B cell (primary cell): Measurements from ENCODE around the gene KAZN. TPM values are rescaled to one million over a fixed set of nuclear protein-coding genes. Genes with fewer than 3 reads are reported as not detected.

ENCODE experiments used
- ATAC-seq: fragments of 200-7000 bp; cut with Tn5 transposase; one replicate; pipeline ENCODE4 v1.10.0; 2021; ENCODE audit warnings: low read depth, mild to moderate bottlenecking, moderate number of reproducible peaks, moderate library complexity
- CTCF ChIA-PET: fragments of 350-600 bp; sonication (Branson Sonifier 250); formaldehyde crosslinking; loops from one replicate; lab custom pipeline; 2021; ENCODE audit warnings: antibody characterized with exemption, inconsistent platforms; lab: Charles Lee
- POLR2A ChIA-PET: fragments of 350-600 bp; sonication (Branson Sonifier 250); formaldehyde crosslinking; loops from one replicate; lab custom pipeline; 2021; ENCODE audit warnings: antibody characterized with exemption; lab: Charles Lee
- DNase-seq: peaks from one replicate; pipeline ENCODE4 v3.0.0; 2013
- H2AFZ ChIP-seq: 2 replicates; pipeline ENCODE4 v1.6.1; 2012; ENCODE audit warnings: mild to moderate bottlenecking, low read depth, low read length; ENCODE audit not compliant: insufficient read depth, poor library complexity, severe bottlenecking
- H3K27ac ChIP-seq, 2 donors: 1 replicate in 1 of 2; 2 replicates in 1 of 2; pipeline ENCODE4 v1.5.1; 2012 to 2013; ENCODE audit warnings: low read length in 2 of 2, mild to moderate bottlenecking in 2 of 2, moderate library complexity in 1 of 2
- H3K27me3 ChIP-seq, 4 experiments: fragments of 200-600 bp in 1 of 4; sonication (generic) in 1 of 4; replicated peaks in 1 of 4; 1 replicate in 2 of 4; 2 replicates in 2 of 4; pipeline versions ENCODE4 v1.6.1 to v1.7.0; 2013 to 2016; ENCODE audit warnings: low read length in 3 of 4, mild to moderate bottlenecking in 2 of 4, mixed read lengths in 1 of 4, moderate library complexity in 1 of 4; ENCODE audit not compliant: insufficient read depth in 4 of 4, control insufficient read depth in 3 of 4; ENCODE audit errors: control extremely low read depth in 1 of 4
- H3K36me3 ChIP-seq, 2 experiments: replicated peaks in 1 of 2; 1 replicate in 1 of 2; 2 replicates in 1 of 2; pipeline versions ENCODE4 v1.6.1 to v1.7.1; 2013; ENCODE audit warnings: low read length in 1 of 2; ENCODE audit not compliant: insufficient read depth in 2 of 2, control insufficient read depth in 1 of 2; ENCODE audit errors: control extremely low read depth in 1 of 2, extremely low read depth in 1 of 2
- H3K4me1 ChIP-seq, 2 donors: fragments of 200-600 bp in 1 of 2; sonication (generic) in 1 of 2; 1 replicate in 1 of 2; 2 replicates in 1 of 2; pipeline versions ENCODE4 v1.5.1 to v1.6.1; 2013 to 2017; ENCODE audit warnings: low read length in 2 of 2; ENCODE audit not compliant: control insufficient read depth in 2 of 2, insufficient read depth in 2 of 2
- H3K4me2 ChIP-seq: replicated peaks from 2 replicates; pipeline ENCODE3; 2012; ENCODE audit warnings: mild to moderate bottlenecking, low read depth, low read length; ENCODE audit not compliant: poor library complexity, severe bottlenecking
- H3K4me3 ChIP-seq, 5 experiments: fragments of 200-600 bp in 1 of 5; sonication (generic) in 1 of 5; 1 replicate in 3 of 5; 2 replicates in 2 of 5; pipeline versions ENCODE4 v1.5.1 to v1.7.0; 2011 to 2016; ENCODE audit warnings: low read length in 4 of 5, mild to moderate bottlenecking in 4 of 5, low read depth in 2 of 5, control low read depth in 1 of 5, moderate library complexity in 1 of 5; ENCODE audit not compliant: insufficient read depth in 1 of 5; ENCODE audit errors: control extremely low read depth in 1 of 5, extremely low read depth in 1 of 5
- H3K79me2 ChIP-seq: fragments of 200-600 bp; sonication (generic); one replicate; pipeline ENCODE4 v1.6.0; 2016; ENCODE audit warnings: low read length; ENCODE audit not compliant: control insufficient read depth, insufficient read depth
- H3K9ac ChIP-seq: fragments of 200-600 bp; sonication (generic); 2 replicates; pipeline ENCODE4 v1.6.1; 2017; ENCODE audit warnings: mild to moderate bottlenecking, low read length, moderate library complexity
- H3K9me3 ChIP-seq, 3 donors: one replicate each; pipeline versions ENCODE4 v1.6.1 to v1.7.1; 2013; ENCODE audit warnings: low read length in 2 of 3; ENCODE audit not compliant: control insufficient read depth in 2 of 3, insufficient read depth in 1 of 3; ENCODE audit errors: control extremely low read depth in 1 of 3
- H4K20me1 ChIP-seq: 2 replicates; pipeline ENCODE4 v1.6.0; 2012; ENCODE audit warnings: mild to moderate bottlenecking, low read length; ENCODE audit not compliant: insufficient read depth, control insufficient read depth, poor library complexity, severe bottlenecking
- H3K27ac Mint-ChIP-seq: one replicate; pipeline ENCODE4 v1.8.0; 2021; ENCODE audit warnings: mixed read lengths
- H3K27me3 Mint-ChIP-seq: one replicate; pipeline ENCODE4 v1.8.0; 2021; ENCODE audit warnings: mixed read lengths
- H3K4me1 Mint-ChIP-seq: one replicate; pipeline ENCODE4 v1.8.0; 2021; ENCODE audit warnings: mixed read lengths
- H3K4me3 Mint-ChIP-seq: one replicate; pipeline ENCODE4 v1.8.0; 2021; ENCODE audit warnings: mixed read lengths
- H3K9me3 Mint-ChIP-seq: one replicate; pipeline ENCODE4 v1.8.0; 2022; ENCODE audit warnings: mixed read lengths; ENCODE audit not compliant: insufficient read depth
- EZH2 ChIP-seq: IDR thresholded peaks from 2 replicates; pipeline ENCODE4 v1.6.1; 2012; ENCODE audit warnings: borderline replicate concordance, low read depth, mild to moderate bottlenecking, moderate library complexity, low read length; ENCODE audit not compliant: insufficient read depth, poor library complexity, severe bottlenecking
- WGBS: methylation state at CpG from one replicate; pipeline ENCODE4 v1.1.5; 2013; ENCODE audit warnings: missing lambda C conversion rate; ENCODE audit not compliant: insufficient coverage; 5-methylcytosine and 5-hydroxymethylcytosine counted together
- intact Hi-C: fragments of 100-400 bp; cut with micrococcal nuclease; formaldehyde crosslinking; loops from one replicate; pipeline ENCODE4 v1.10.0; 2022
- polyA plus RNA-seq: library from polyadenylated mRNA; depleted of rRNA; stranded (reverse); fragments of >200 nt; gene quantifications from 2 replicates; pipeline ENCODE4 v1.2.3, GENCODE V29; 2012
- total RNA-seq, 2 donors: library from RNA; stranded (reverse); fragments of 120-200 nt in 1 of 2; gene quantifications; 1 replicate in 1 of 2; 2 replicates in 1 of 2; pipeline versions ENCODE4 v1.2.3 to v1.2.4, GENCODE V29; 2013 to 2022
- TF ChIP-seq, protein P1 (sequence below): fragments of 200-600 bp; IDR thresholded peaks from one replicate; pipeline ENCODE4 v1.8.0; 2022; ENCODE audit warnings: antibody characterized with exemption, mild to moderate bottlenecking

Gene KAZN
- total and polyA plus RNA-seq, 2 donors (not counting 1 experiment from before 2014, with no cell fraction given) = 0.13 to 0.39 TPM

DNA sequence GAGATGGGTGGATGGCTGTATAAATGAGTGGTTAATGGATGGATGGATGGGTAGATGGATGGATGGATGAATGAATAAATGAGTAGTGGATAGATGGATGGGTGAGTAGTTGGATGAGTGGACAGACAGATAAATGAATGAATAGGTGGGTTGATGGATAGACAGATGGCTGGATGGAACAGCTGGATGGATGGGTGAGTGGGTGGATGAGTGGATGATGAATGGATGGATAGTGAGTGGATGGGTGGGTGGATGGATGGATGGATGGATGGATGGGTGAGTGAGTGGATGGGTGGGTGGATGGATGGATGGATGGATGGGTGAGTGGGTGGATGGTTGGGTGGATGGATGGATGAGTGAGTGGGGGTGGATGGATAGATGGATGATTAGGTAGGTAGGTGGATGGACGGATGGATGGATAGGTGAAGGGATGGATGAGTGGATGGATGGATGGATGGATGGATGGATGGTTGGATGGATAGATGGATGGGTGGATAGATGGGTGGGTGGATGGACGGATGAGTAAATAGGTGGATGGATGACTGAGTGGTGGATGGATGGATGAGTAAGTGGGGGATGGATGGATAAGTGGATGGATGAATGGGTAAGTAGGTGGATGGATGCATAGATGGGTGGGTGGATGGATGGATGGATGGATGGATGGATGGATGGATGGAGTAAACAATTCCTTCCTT is 246.6 kb downstream of the KAZN start:
- no peak for ATAC-seq

DNA sequence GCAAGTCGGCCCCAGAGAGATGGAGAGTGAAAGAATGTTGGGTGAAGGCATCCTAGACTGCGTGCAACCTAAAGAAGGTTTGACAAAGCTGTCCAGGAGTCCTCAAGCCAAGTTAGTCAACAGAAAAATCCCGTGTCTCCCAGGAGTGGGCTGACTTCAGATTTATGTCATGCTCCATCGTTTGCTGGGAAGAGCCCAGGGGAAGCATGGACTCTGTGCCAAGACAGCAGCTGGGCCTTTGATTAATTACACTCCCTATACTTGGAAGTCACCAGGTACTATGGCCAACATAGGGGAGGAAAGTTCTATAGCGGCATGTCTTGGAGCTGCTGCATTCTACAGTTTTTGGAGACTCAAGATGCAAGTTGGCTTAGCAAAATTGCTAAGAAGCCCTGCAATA is 247.4 kb downstream of the KAZN start:
- Histone ChIP-seq H3K9me3 (peaks cover 0 to 24% (median 21%) of the 10 kb centered on the region in 3 donors), H3K9ac (no peak overlapping the region), H2AFZ (no peak overlapping the region), H3K4me1 (no peaks in the 10 kb centered on the region), H3K79me2 (no peaks in the 10 kb centered on the region), H3K4me2 (no peak overlapping the region), H3K4me3 (no peak overlapping the region), H3K27me3 (no peaks in the 10 kb centered on the region), H3K36me3 (no peaks in the 10 kb centered on the region), H4K20me1 (no peaks in the 10 kb centered on the region), H3K27ac (no peak overlapping the region)
- Mint-ChIP-seq H3K27ac (no peak overlapping the region), H3K4me1 (no peaks in the 10 kb centered on the region), H3K4me3 (no peak overlapping the region), H3K27me3 (peaks cover 6% of the 10 kb centered on the region), H3K9me3 (peaks cover 14% of the 10 kb centered on the region)
- 75% methylated on average over 4 of the region's 5 CpGs for WGBS
- POLR2A ChIA-PET = no interaction called here
- no peak for TF ChIP-seq EZH2
- TF ChIP-seq, protein P1, sequence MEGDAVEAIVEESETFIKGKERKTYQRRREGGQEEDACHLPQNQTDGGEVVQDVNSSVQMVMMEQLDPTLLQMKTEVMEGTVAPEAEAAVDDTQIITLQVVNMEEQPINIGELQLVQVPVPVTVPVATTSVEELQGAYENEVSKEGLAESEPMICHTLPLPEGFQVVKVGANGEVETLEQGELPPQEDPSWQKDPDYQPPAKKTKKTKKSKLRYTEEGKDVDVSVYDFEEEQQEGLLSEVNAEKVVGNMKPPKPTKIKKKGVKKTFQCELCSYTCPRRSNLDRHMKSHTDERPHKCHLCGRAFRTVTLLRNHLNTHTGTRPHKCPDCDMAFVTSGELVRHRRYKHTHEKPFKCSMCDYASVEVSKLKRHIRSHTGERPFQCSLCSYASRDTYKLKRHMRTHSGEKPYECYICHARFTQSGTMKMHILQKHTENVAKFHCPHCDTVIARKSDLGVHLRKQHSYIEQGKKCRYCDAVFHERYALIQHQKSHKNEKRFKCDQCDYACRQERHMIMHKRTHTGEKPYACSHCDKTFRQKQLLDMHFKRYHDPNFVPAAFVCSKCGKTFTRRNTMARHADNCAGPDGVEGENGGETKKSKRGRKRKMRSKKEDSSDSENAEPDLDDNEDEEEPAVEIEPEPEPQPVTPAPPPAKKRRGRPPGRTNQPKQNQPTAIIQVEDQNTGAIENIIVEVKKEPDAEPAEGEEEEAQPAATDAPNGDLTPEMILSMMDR = no peak
- DNase-seq (no peak), ATAC-seq (no peak)
- intact Hi-C loops = no loop called here
- CTCF ChIA-PET = no interaction called here

More for the DNA sequence above, 246.6 kb downstream of the KAZN start:
- 97% methylated on average over 2 of the region's 2 CpGs for WGBS
- Histone ChIP-seq H3K79me2 (no peaks in the 10 kb centered on the region), H3K9ac (no peak overlapping the region), H3K9me3 (peaks cover 0 to 27% (median 21%) of the 10 kb centered on the region in 3 donors), H3K36me3 (no peaks in the 10 kb centered on the region), H4K20me1 (no peaks in the 10 kb centered on the region), H3K27me3 (no peaks in the 10 kb centered on the region), H2AFZ (no peak overlapping the region), H3K27ac (no peak overlapping the region), H3K4me1 (no peaks in the 10 kb centered on the region), H3K4me2 (no peak overlapping the region), H3K4me3 (no peak overlapping the region)
- H3K4me1 Mint-ChIP-seq = no peaks in the 10 kb centered on the region
- peaks cover 6% of the 10 kb centered on the region for H3K27me3 Mint-ChIP-seq
- ChIA-PET CTCF (no interaction called here), POLR2A (no interaction called here)
- no peak for TF ChIP-seq EZH2
- TF ChIP-seq, protein P1 = no peak
- no peak overlapping the region for H3K27ac Mint-ChIP-seq
- intact Hi-C loops = no loop called here
- H3K9me3 Mint-ChIP-seq = peaks cover 16% of the 10 kb centered on the region
- no peak for DNase-seq
- H3K4me3 Mint-ChIP-seq = no peak overlapping the region
